Uterus (tissue), 4 donors: ENCODE measurements around the gene ARL10. TPM values are rescaled to one million over a fixed set of nuclear protein-coding genes. Genes with fewer than 3 reads are reported as not detected.

Experiments used
- DNase-seq, 2 donors: peaks; one replicate each; pipeline ENCODE4 v3.0.0-alpha.2; 2019 to 2020
- H3K27ac ChIP-seq, 2 donors: fragments of 200-600 bp; sonication (generic); 1 replicate in 1 of 2; 2 replicates in 1 of 2; pipeline ENCODE4 v1.5.1; 2016 to 2018
- H3K27me3 ChIP-seq, 2 donors: fragments of 200-600 bp; sonication (generic); one replicate each; pipeline ENCODE4 v1.5.1; 2018 to 2019; ENCODE audit warnings: control low read depth in 1 of 2
- H3K36me3 ChIP-seq, 2 donors: fragments of 200-600 bp; sonication (generic); one replicate each; pipeline ENCODE4 v1.5.1; 2019; ENCODE audit warnings: control low read depth in 1 of 2
- H3K4me1 ChIP-seq, 2 donors: fragments of 200-600 bp; sonication (generic); one replicate each; pipeline ENCODE4 v1.5.1; 2018 to 2019; ENCODE audit warnings: control low read depth in 1 of 2
- H3K4me3 ChIP-seq, 2 donors: fragments of 200-600 bp; sonication (generic); 1 replicate in 1 of 2; 2 replicates in 1 of 2; pipeline ENCODE4 v1.5.1; 2018 to 2019; ENCODE audit warnings: mild to moderate bottlenecking in 1 of 2
- H3K9me3 ChIP-seq, 2 donors: fragments of 200-600 bp; sonication (generic); one replicate each; pipeline ENCODE4 v1.5.1; 2019; ENCODE audit warnings: control low read depth in 1 of 2
- CTCF ChIP-seq, 4 experiments: fragments of 200-600 bp in 2 of 4; fragments of 450-650 bp in 2 of 4; sonication (generic) in 2 of 4; IDR thresholded peaks; one replicate each; pipeline ENCODE4 v1.5.1; 2016 to 2019; ENCODE audit warnings: antibody characterized with exemption in 4 of 4, mild to moderate bottlenecking in 2 of 4, moderate library complexity in 1 of 4
- POLR2A ChIP-seq, 2 donors: fragments of 450-650 bp; IDR thresholded peaks; one replicate each; pipeline ENCODE4 v1.6.1; 2016; ENCODE audit warnings: antibody characterized with exemption in 2 of 2, mild to moderate bottlenecking in 1 of 2, moderate library complexity in 1 of 2
- intact Hi-C: fragments of 100-400 bp; cut with DNase I; formaldehyde crosslinking; loops from one replicate; pipeline ENCODE4 v1.15.1; 2023; ENCODE audit warnings: low total_unique reads
- total RNA-seq, 4 donors: library from RNA; depleted of rRNA in 3 of 4; stranded (reverse); fragments of >200 nt in 3 of 4; gene quantifications; one replicate each; pipeline versions ENCODE4 v1.1.0 to v1.2.4, GENCODE V29; 2014 to 2023
- donor health status: DM: yes; HTN: yes; CAD: no.

The ARL10 gene
- total RNA-seq, 4 donors from 2014 or later: 4.1 to 21.2 (median 9.6) TPM

- Histone ChIP-seq H3K27me3 (no peaks in the 10 kb centered on the region), H3K4me3 (no peak overlapping the region), H3K36me3 (no peaks in the 10 kb centered on the region), H3K27ac (no peak overlapping the region), H3K4me1 (peaks cover 0 to 4% of the 10 kb centered on the region in 2 donors), H3K9me3 (no peaks in the 10 kb centered on the region)
- TF ChIP-seq POLR2A (IDR thresholded peaks at IDR 0.05): no peak
- TF ChIP-seq CTCF (IDR thresholded peaks at IDR 0.05): no peak
- intact Hi-C loops: no loop called here
- no peak for DNase-seq
Measured at GRCh38 chr5:176359658-176360057, 5.6 kb upstream of the ARL10 start.

GRCh38 chr5:176360894-176361436, 4.3 kb upstream of the ARL10 start:
- peak overlapping the region; percentile 76 to 99 for H3K4me3 ChIP-seq
- H3K36me3 ChIP-seq: no peaks in the 10 kb centered on the region
- no peaks in the 10 kb centered on the region for H3K27me3 ChIP-seq
- TF ChIP-seq POLR2A (IDR thresholded peaks at IDR 0.05): no peak
- no peak for TF ChIP-seq CTCF (IDR thresholded peaks at IDR 0.05)
- H3K4me1 ChIP-seq: peaks cover 0 to 4% of the 10 kb centered on the region in 2 donors
- intact Hi-C loops: no loop called here
- no peak for DNase-seq
- no peaks in the 10 kb centered on the region for H3K9me3 ChIP-seq
- peak overlapping the region; percentile 70 to 83 for H3K27ac ChIP-seq

DNA sequence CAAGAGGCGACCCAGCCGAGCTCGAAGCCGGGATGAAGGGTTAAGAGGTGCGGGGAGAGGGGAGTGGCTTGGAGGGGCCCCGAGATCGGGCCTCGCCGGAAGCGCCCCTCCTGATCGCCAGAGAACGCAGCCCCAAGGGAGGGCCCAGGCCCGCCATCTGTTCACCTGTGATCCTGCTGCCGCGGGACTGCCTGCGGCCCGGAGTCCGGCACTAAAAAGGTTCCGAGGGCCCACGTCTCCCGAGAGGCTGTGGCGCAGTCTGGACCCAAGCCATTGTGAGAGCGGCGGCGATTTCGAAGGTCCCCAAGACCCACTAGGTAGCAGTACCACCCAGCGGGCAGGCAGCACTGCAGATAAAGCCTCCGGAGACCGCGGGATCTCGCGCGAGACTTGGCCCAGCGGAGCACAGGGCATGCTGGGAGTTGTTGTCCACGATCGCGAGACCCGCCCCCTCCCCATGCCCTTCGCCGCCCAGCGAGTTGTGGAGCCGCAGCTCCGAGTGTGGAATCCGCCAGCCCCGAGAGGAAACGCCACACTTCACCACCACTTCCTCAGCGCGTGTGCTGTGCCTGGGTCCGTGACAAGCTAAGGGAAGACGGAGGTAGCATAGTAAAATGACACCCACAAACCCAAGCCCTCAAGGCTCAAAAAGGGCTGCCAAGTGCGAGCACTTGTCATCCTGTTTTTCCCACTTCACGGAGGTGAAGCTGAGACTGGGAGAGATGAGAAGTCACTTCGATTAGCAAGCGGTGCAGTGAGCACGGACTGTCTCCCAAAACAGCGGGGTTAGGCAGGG, 3.7 kb upstream of the ARL10 start, which contains the start of gene KIAA1191:
KIAA1191 (minus strand) TSS at position 328 of the 796 bp plus-strand sequence. CDS start 2,256 bp downstream, outside the sequence.
- peak; percentile 83 to 86 for TF ChIP-seq POLR2A (IDR thresholded peaks at IDR 0.05)
- TF ChIP-seq CTCF (IDR thresholded peaks at IDR 0.05): peak in 3 of 4 experiments; percentile 30 to 46 (median 31)
- Histone ChIP-seq H3K27me3 (no peaks in the 10 kb centered on the region), H3K4me1 (peaks cover 0 to 4% of the 10 kb centered on the region in 2 donors), H3K36me3 (no peaks in the 10 kb centered on the region), H3K4me3 (peak within 1 kb of the TSS; percentile 76 to 99), H3K27ac (peak within 1 kb of the TSS; percentile 70 to 83), H3K9me3 (no peaks in the 10 kb centered on the region)
- peak; percentile 91 to 94 for DNase-seq
- intact Hi-C loops: no loop called here

GRCh38 chr5:176362233-176362490, 3.1 kb upstream of the ARL10 start:
- TF ChIP-seq POLR2A (IDR thresholded peaks at IDR 0.05): no peak
- no peak for TF ChIP-seq CTCF (IDR thresholded peaks at IDR 0.05)
- no peaks in the 10 kb centered on the region for H3K36me3 ChIP-seq
- H3K4me3 ChIP-seq: peak overlapping the region in 1 of 2 donors; percentile 76
- peak overlapping the region; percentile 70 to 83 for H3K27ac ChIP-seq
- intact Hi-C loops: no loop called here
- no peaks in the 10 kb centered on the region for H3K9me3 ChIP-seq
- DNase-seq: no peak
- no peaks in the 10 kb centered on the region for H3K27me3 ChIP-seq
- H3K4me1 ChIP-seq: peaks cover 0 to 4% of the 10 kb centered on the region in 2 donors

DNA sequence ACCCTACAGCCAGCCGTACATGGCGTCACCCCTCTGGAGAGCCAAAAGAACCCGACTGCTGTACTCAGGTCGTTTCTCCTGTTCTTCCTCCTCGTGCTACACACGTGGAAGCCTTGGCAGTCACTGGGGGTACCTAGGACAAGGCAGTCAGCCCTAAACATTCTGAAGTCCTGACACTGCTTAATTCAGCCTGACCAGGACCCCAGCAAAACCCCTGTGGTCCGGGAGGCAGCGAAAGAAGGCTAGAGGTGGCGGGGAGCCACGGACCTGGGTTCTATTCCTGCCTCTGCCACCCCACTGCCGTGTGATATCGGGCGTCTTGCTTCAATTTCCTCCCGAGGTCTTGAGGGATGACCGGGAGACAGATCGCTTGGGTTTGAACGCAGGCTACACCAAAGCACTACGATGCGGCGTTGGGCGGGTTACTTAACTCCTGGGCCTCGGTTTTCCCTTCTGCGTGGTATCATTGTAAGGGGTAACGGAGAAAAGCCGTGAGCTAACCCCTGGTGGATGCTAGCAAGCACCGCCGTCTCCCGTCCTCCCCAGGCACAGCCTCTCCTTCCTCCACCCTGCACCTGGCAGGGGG, 429 bp upstream of the ARL10 start:
- no peaks in the 10 kb centered on the region for H3K36me3 ChIP-seq
- intact Hi-C loops: no loop called here
- H3K27ac ChIP-seq: peak overlapping the region; percentile 44 to 76

More for the DNA sequence above, 429 bp upstream of the ARL10 start:
- Histone ChIP-seq H3K4me3 (peak overlapping the region; percentile 34 to 70), H3K4me1 (peaks cover 0 to under 1% of the 10 kb centered on the region in 2 donors), H3K27me3 (no peaks in the 10 kb centered on the region), H3K9me3 (no peaks in the 10 kb centered on the region)
- DNase-seq: no peak
- TF ChIP-seq CTCF (IDR thresholded peaks at IDR 0.05) (no peak), POLR2A (IDR thresholded peaks at IDR 0.05) (no peak)
